ENCODE measurements around the gene ACSS2. TPM values are rescaled to one million over a fixed set of nuclear protein-coding genes. Genes with fewer than 3 reads are reported as not detected.

ACSS2 gene
- total RNA-seq, 8 experiments from 2014 or later = 12.3 to 30.9 (median 15.9) TPM

GRCh38 chr20:34923414-34923813, 47.0 kb downstream of the ACSS2 start:
- in situ Hi-C loops (cut with MboI; ENCODE audit: low pct_unique_long_range_greater_than_20kb in 2 of 9, low sequenced_read_pairs in 9 of 9, unreplicated experiment in 9 of 9) = no loop called here
- 83 to 100% (median 86%) methylated on average over 1 of the region's 2 CpGs; no CpG with 5 or more reads in 7 of the 10 experiments for WGBS, 10 experiments
- H3K4me1 ChIP-seq (replicated peaks in 1 of 2) = no peaks in the 10 kb centered on the region
- H3K27ac ChIP-seq = no peak overlapping the region
- no peak for ATAC-seq (replicated peaks in 6 of 8)
- H3K4me3 ChIP-seq = no peak overlapping the region

GRCh38 chr20:34925341-34925740, 48.9 kb downstream of the ACSS2 start:
- WGBS, 10 experiments = 64 to 100% (median 96%) methylated on average over 1 to 2 of the region's 3 CpGs; no CpG with 5 or more reads in 4 of the 10 experiments
- Histone ChIP-seq H3K4me3 (no peak overlapping the region), H3K27ac (no peak overlapping the region), H3K4me1 (replicated peaks in 1 of 2) (no peaks in the 10 kb centered on the region)
- no peak for ATAC-seq (replicated peaks in 6 of 8)
- in situ Hi-C loops (cut with MboI; ENCODE audit: low pct_unique_long_range_greater_than_20kb in 2 of 9, low sequenced_read_pairs in 9 of 9, unreplicated experiment in 9 of 9) = no loop called here

- WGBS, 10 experiments = 60 to 86% methylated on average over 1 of the region's 1 CpG; no CpG with 5 or more reads in 8 of the 10 experiments
- in situ Hi-C loops (cut with MboI; ENCODE audit: low pct_unique_long_range_greater_than_20kb in 2 of 9, low sequenced_read_pairs in 9 of 9, unreplicated experiment in 9 of 9) = no loop called here
- no peak overlapping the region for H3K27ac ChIP-seq
- ATAC-seq (replicated peaks in 6 of 8) = no peak
- H3K4me3 ChIP-seq = no peak overlapping the region
- H3K4me1 ChIP-seq (replicated peaks in 1 of 2) = no peaks in the 10 kb centered on the region
Observed at GRCh38 chr20:34925981-34926380, 49.6 kb downstream of the ACSS2 start.

- WGBS, 10 experiments = 100% methylated on average over 1 of the region's 1 CpG; no CpG with 5 or more reads in 9 of the 10 experiments
- no peaks in the 10 kb centered on the region for H3K4me1 ChIP-seq (replicated peaks in 1 of 2)
- H3K27ac ChIP-seq = no peak overlapping the region
- in situ Hi-C loops (cut with MboI; ENCODE audit: low pct_unique_long_range_greater_than_20kb in 2 of 9, low sequenced_read_pairs in 9 of 9, unreplicated experiment in 9 of 9) = no loop called here
- ATAC-seq (replicated peaks in 6 of 8) = no peak
- H3K4me3 ChIP-seq = no peak overlapping the region
Observed at GRCh38 chr20:34926581-34926980, 50.2 kb downstream of the ACSS2 start.

GRCh38 chr20:34927736-34928135, 51.3 kb downstream of the ACSS2 start:
- H3K27ac ChIP-seq = no peak overlapping the region
- ATAC-seq (replicated peaks in 6 of 8) = peak in 3 of 8 experiments; percentile 71 to 92 (median 87)

GRCh38 chr20:34928411-34928810, 52.0 kb downstream of the ACSS2 start:
- no peaks in the 10 kb centered on the region for H3K4me1 ChIP-seq (replicated peaks in 1 of 2)
- H3K4me3 ChIP-seq = no peak overlapping the region
- 80 to 100% (median 100%) methylated on average over 1 to 2 of the region's 2 CpGs; no CpG with 5 or more reads in 5 of the 10 experiments for WGBS, 10 experiments
- in situ Hi-C loops (cut with MboI; ENCODE audit: low pct_unique_long_range_greater_than_20kb in 2 of 9, low sequenced_read_pairs in 9 of 9, unreplicated experiment in 9 of 9) = no loop called here
- no peak for ATAC-seq (replicated peaks in 6 of 8)
- H3K27ac ChIP-seq = no peak overlapping the region

More at GRCh38 chr20:34927736-34928135, 51.3 kb downstream of the ACSS2 start:
- in situ Hi-C loops (cut with MboI; ENCODE audit: low pct_unique_long_range_greater_than_20kb in 2 of 9, low sequenced_read_pairs in 9 of 9, unreplicated experiment in 9 of 9) = no loop called here
- 100% methylated on average over 1 of the region's 1 CpG; no CpG with 5 or more reads in 5 of the 10 experiments for WGBS, 10 experiments
- Histone ChIP-seq H3K4me3 (no peak overlapping the region), H3K4me1 (replicated peaks in 1 of 2) (no peaks in the 10 kb centered on the region)

- H3K4me1 ChIP-seq (replicated peaks in 1 of 2) = no peaks in the 10 kb centered on the region
- in situ Hi-C loops (cut with MboI; ENCODE audit: low pct_unique_long_range_greater_than_20kb in 2 of 9, low sequenced_read_pairs in 9 of 9, unreplicated experiment in 9 of 9) = no loop called here
- ATAC-seq (replicated peaks in 6 of 8) = no peak
- no peak overlapping the region for H3K27ac ChIP-seq
- H3K4me3 ChIP-seq = no peak overlapping the region
- WGBS, 10 experiments = 40 to 100% (median 63%) methylated on average over 1 to 3 of the region's 7 CpGs; no CpG with 5 or more reads in 3 of the 10 experiments
Observed at GRCh38 chr20:34931771-34932170, 55.4 kb downstream of the ACSS2 start.

- no peak for ATAC-seq (replicated peaks in 6 of 8)
- Histone ChIP-seq H3K4me1 (replicated peaks in 1 of 2) (no peaks in the 10 kb centered on the region), H3K4me3 (no peak overlapping the region), H3K27ac (no peak overlapping the region)
- WGBS, 10 experiments = 60 to 100% (median 92%) methylated on average over 1 to 7 of the region's 14 CpGs; no CpG with 5 or more reads in 2 of the 10 experiments
- in situ Hi-C loops (cut with MboI; ENCODE audit: low pct_unique_long_range_greater_than_20kb in 2 of 9, low sequenced_read_pairs in 9 of 9, unreplicated experiment in 9 of 9) = no loop called here
Observed at GRCh38 chr20:34938466-34939163, 62.2 kb downstream of the ACSS2 start.

GRCh38 chr20:34940081-34940481, 63.7 kb downstream of the ACSS2 start:
- Histone ChIP-seq H3K4me3 (no peak overlapping the region), H3K4me1 (replicated peaks in 1 of 2) (no peaks in the 10 kb centered on the region), H3K27ac (no peak overlapping the region)
- in situ Hi-C loops (cut with MboI; ENCODE audit: low pct_unique_long_range_greater_than_20kb in 2 of 9, low sequenced_read_pairs in 9 of 9, unreplicated experiment in 9 of 9) = no loop called here
- no peak for ATAC-seq (replicated peaks in 6 of 8)
- WGBS, 10 experiments = no CpG with 5 or more reads among the region's 1 CpG

GRCh38 chr20:34941226-34941625, 64.8 kb downstream of the ACSS2 start:
- ATAC-seq (replicated peaks in 6 of 8) = no peak
- H3K27ac ChIP-seq = no peak overlapping the region
- 83 to 100% (median 100%) methylated on average over 1 to 3 of the region's 4 CpGs for WGBS, 10 experiments
- no peaks in the 10 kb centered on the region for H3K4me1 ChIP-seq (replicated peaks in 1 of 2)
- in situ Hi-C loops (cut with MboI; ENCODE audit: low pct_unique_long_range_greater_than_20kb in 2 of 9, low sequenced_read_pairs in 9 of 9, unreplicated experiment in 9 of 9) = no loop called here
- H3K4me3 ChIP-seq = no peak overlapping the region

GRCh38 chr20:34942301-34942700, 65.9 kb downstream of the ACSS2 start:
- H3K4me3 ChIP-seq = no peak overlapping the region
- 80 to 100% (median 100%) methylated on average over 1 to 6 of the region's 9 CpGs; no CpG with 5 or more reads in 4 of the 10 experiments for WGBS, 10 experiments
- no peak for ATAC-seq (replicated peaks in 6 of 8)
- in situ Hi-C loops (cut with MboI; ENCODE audit: low pct_unique_long_range_greater_than_20kb in 2 of 9, low sequenced_read_pairs in 9 of 9, unreplicated experiment in 9 of 9) = no loop called here
- H3K27ac ChIP-seq = no peak overlapping the region
- no peaks in the 10 kb centered on the region for H3K4me1 ChIP-seq (replicated peaks in 1 of 2)

GRCh38 chr20:34943808-34944567, 67.6 kb downstream of the ACSS2 start:
- in situ Hi-C loops (cut with MboI; ENCODE audit: low pct_unique_long_range_greater_than_20kb in 2 of 9, low sequenced_read_pairs in 9 of 9, unreplicated experiment in 9 of 9) = no loop called here

GRCh38 chr20:34945315-34946077, 69.1 kb downstream of the ACSS2 start:
- Histone ChIP-seq H3K4me3 (no peak overlapping the region), H3K27ac (no peak overlapping the region), H3K4me1 (replicated peaks in 1 of 2) (no peaks in the 10 kb centered on the region)
- 71 to 100% (median 94%) methylated on average over 2 to 7 of the region's 7 CpGs; no CpG with 5 or more reads in 1 of the 10 experiments for WGBS, 10 experiments
- in situ Hi-C loops (cut with MboI; ENCODE audit: low pct_unique_long_range_greater_than_20kb in 2 of 9, low sequenced_read_pairs in 9 of 9, unreplicated experiment in 9 of 9) = no loop called here
- no peak for ATAC-seq (replicated peaks in 6 of 8)

More at GRCh38 chr20:34943808-34944567, 67.6 kb downstream of the ACSS2 start:
- Histone ChIP-seq H3K4me3 (no peak overlapping the region), H3K4me1 (replicated peaks in 1 of 2) (no peaks in the 10 kb centered on the region), H3K27ac (no peak overlapping the region)
- WGBS, 10 experiments = 78 to 100% (median 81%) methylated on average over 1 to 2 of the region's 2 CpGs; no CpG with 5 or more reads in 3 of the 10 experiments
- ATAC-seq (replicated peaks in 6 of 8) = no peak
